Neuronal stem cell (in vitro differentiated cells): ENCODE results near the gene TOP3B.
A peak's percentile ranks its signal among the peaks of the same experiment; 100 is the strongest.

Experiments
- DNase-seq: peaks from one replicate; pipeline ENCODE4 v3.0.0-alpha.2; 2013; ENCODE audit warnings: low spot score
- H2AFZ ChIP-seq: one replicate; pipeline ENCODE4 v1.6.1; 2013; ENCODE audit warnings: mild to moderate bottlenecking, low read length, inconsistent platforms
- H2AK5ac ChIP-seq: 2 replicates; pipeline ENCODE4 v1.6.1; 2013; ENCODE audit warnings: low read depth, mild to moderate bottlenecking, inconsistent platforms, low read length, moderate library complexity, mixed read lengths
- H2BK120ac ChIP-seq: 2 replicates; pipeline ENCODE4 v1.6.1; 2013; ENCODE audit warnings: low read depth, mild to moderate bottlenecking, inconsistent platforms, low read length, moderate library complexity, mixed read lengths
- H2BK12ac ChIP-seq: one replicate; pipeline ENCODE4 v1.6.1; 2013; ENCODE audit warnings: low read length, inconsistent platforms
- H2BK15ac ChIP-seq: 2 replicates; pipeline ENCODE4 v1.6.1; 2013; ENCODE audit warnings: mild to moderate bottlenecking, low read length, inconsistent platforms, mixed read lengths
- H2BK5ac ChIP-seq: one replicate; pipeline ENCODE4 v1.6.1; 2013; ENCODE audit warnings: inconsistent platforms, mild to moderate bottlenecking, low read length, moderate library complexity
- H3K14ac ChIP-seq: one replicate; pipeline ENCODE4 v1.6.1; 2013; ENCODE audit warnings: low read length, inconsistent platforms
- H3K18ac ChIP-seq: 2 replicates; pipeline ENCODE4 v1.6.1; 2013; ENCODE audit warnings: low read length, inconsistent platforms
- H3K23ac ChIP-seq: 2 replicates; pipeline ENCODE4 v1.6.1; 2013; ENCODE audit warnings: low read depth, mild to moderate bottlenecking, mixed read lengths, low read length, inconsistent platforms; ENCODE audit not compliant: poor library complexity
- H3K27ac ChIP-seq: replicated peaks from 3 replicates; pipeline ENCODE4 v1.5.1; 2013; ENCODE audit warnings: low read length, inconsistent platforms
- H3K27me3 ChIP-seq, 3 experiments: 2 replicates each; pipeline ENCODE4 v1.6.1; 2013; ENCODE audit warnings: low read length in 3 of 3, mild to moderate bottlenecking in 2 of 3, inconsistent platforms in 1 of 3, low read depth in 1 of 3, mixed read lengths in 1 of 3, moderate library complexity in 1 of 3; ENCODE audit not compliant: control insufficient read depth in 3 of 3, insufficient read depth in 3 of 3
- H3K36me3 ChIP-seq, 2 donors: replicated peaks in 1 of 2; 2 replicates each; pipeline ENCODE4 v1.6.1; 2013; ENCODE audit warnings: low read length in 2 of 2; ENCODE audit not compliant: control insufficient read depth in 2 of 2, insufficient read depth in 2 of 2
- H3K4ac ChIP-seq: 2 replicates; pipeline ENCODE4 v1.6.1; 2013; ENCODE audit warnings: inconsistent platforms, mild to moderate bottlenecking, low read length, moderate library complexity
- H3K4me1 ChIP-seq, 2 donors: 1 replicate in 1 of 2; 2 replicates in 1 of 2; pipeline ENCODE4 v1.6.1; 2013; ENCODE audit warnings: low read length in 2 of 2, low read depth in 1 of 2; ENCODE audit not compliant: control insufficient read depth in 2 of 2, insufficient read depth in 1 of 2
- H3K4me2 ChIP-seq: one replicate; pipeline ENCODE4 v1.6.1; 2013; ENCODE audit warnings: mild to moderate bottlenecking, low read length, inconsistent platforms; ENCODE audit not compliant: insufficient read depth, poor library complexity, severe bottlenecking
- H3K4me3 ChIP-seq, 2 donors: 2 replicates each; pipeline ENCODE4 v1.5.1; 2013; ENCODE audit warnings: low read length in 2 of 2, mild to moderate bottlenecking in 2 of 2, inconsistent platforms in 1 of 2, moderate library complexity in 1 of 2
- H3K79me1 ChIP-seq: one replicate; pipeline ENCODE4 v1.6.1; 2013; ENCODE audit warnings: low read depth, mild to moderate bottlenecking, inconsistent platforms, low read length, moderate library complexity
- H3K9ac ChIP-seq: one replicate; pipeline ENCODE4 v1.6.1; 2013; ENCODE audit warnings: mild to moderate bottlenecking, low read depth, low read length, inconsistent platforms; ENCODE audit not compliant: poor library complexity
- H3K9me3 ChIP-seq, 2 donors: replicated peaks in 1 of 2; 2 replicates each; pipeline versions ENCODE3 to v1.6.1; 2013; ENCODE audit warnings: low read length in 2 of 2, mild to moderate bottlenecking in 2 of 2, inconsistent platforms in 1 of 2, low read depth in 1 of 2, mixed read lengths in 1 of 2, moderate library complexity in 1 of 2; ENCODE audit not compliant: control insufficient read depth in 2 of 2, insufficient read depth in 1 of 2
- H4K8ac ChIP-seq: one replicate; pipeline ENCODE4 v1.6.1; 2013; ENCODE audit warnings: low read depth, mild to moderate bottlenecking, inconsistent platforms, low read length, moderate library complexity
- H4K91ac ChIP-seq: one replicate; pipeline ENCODE4 v1.6.1; 2013; ENCODE audit warnings: low read length, low read depth, mild to moderate bottlenecking, inconsistent platforms; ENCODE audit not compliant: poor library complexity
- WGBS, 2 donors: extraction: QIAGEN DNeasy Blood & Tissue Kit; methylation state at CpG; one replicate each; pipeline ENCODE4 v1.1.7; 2013; ENCODE audit warnings: missing lambda C conversion rate in 2 of 2, mixed read lengths in 1 of 2; ENCODE audit not compliant: insufficient read length in 2 of 2, insufficient replicate concordance in 1 of 2; ENCODE audit errors: extremely low coverage in 2 of 2; 5-methylcytosine and 5-hydroxymethylcytosine counted together

Gene TOP3B

DNA sequence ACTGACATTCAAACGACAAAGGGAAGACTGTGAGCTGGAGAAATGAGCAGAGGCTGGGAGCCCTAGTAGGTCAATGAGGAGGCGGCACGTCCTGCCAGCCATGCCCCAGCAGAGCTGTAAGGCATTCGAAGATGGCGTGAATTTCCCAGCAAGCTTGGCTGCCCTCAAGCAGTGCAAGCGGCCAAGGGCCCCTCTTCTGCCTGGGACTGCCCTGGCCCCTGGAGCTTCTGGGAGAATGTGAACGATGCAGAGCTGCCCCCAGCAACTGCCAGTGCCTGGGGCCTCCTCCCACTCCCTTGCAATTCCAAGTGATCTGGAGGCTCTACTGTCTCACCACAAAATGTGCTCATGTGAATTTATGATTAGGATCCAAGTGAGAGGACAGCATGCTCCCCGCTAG is 34.2 kb downstream of the TOP3B start:
- H3K27me3 ChIP-seq: peaks cover 0 to 4% (median 0%) of the 10 kb centered on the region in 3 experiments
- no peak overlapping the region for H2AK5ac ChIP-seq
- H3K27ac ChIP-seq: no peak overlapping the region
- no peak overlapping the region for H3K23ac ChIP-seq
- H2AFZ ChIP-seq: no peak overlapping the region
- H3K9me3 ChIP-seq: peaks cover 0 to 4% of the 10 kb centered on the region in 2 donors
- H2BK5ac ChIP-seq: no peak overlapping the region
- no peak overlapping the region for H3K18ac ChIP-seq
- H3K79me1 ChIP-seq: no peaks in the 10 kb centered on the region
- H2BK12ac ChIP-seq: no peak overlapping the region
- H3K9ac ChIP-seq: no peak overlapping the region
- H3K4me1 ChIP-seq: peaks cover 10 to 12% of the 10 kb centered on the region in 2 donors
- no peak overlapping the region for H2BK15ac ChIP-seq
- no peak overlapping the region for H3K4me2 ChIP-seq
- H3K36me3 ChIP-seq: peaks cover 15 to 23% of the 10 kb centered on the region in 2 donors
- H3K14ac ChIP-seq: no peak overlapping the region
- no peak for DNase-seq
- H2BK120ac ChIP-seq: no peak overlapping the region
- no peak overlapping the region for H4K8ac ChIP-seq
- WGBS, 2 donors: no CpG with 5 or more reads among the region's 8 CpGs
- H3K4me3 ChIP-seq: no peak overlapping the region
- H4K91ac ChIP-seq: no peak overlapping the region
- no peak overlapping the region for H3K4ac ChIP-seq

DNA sequence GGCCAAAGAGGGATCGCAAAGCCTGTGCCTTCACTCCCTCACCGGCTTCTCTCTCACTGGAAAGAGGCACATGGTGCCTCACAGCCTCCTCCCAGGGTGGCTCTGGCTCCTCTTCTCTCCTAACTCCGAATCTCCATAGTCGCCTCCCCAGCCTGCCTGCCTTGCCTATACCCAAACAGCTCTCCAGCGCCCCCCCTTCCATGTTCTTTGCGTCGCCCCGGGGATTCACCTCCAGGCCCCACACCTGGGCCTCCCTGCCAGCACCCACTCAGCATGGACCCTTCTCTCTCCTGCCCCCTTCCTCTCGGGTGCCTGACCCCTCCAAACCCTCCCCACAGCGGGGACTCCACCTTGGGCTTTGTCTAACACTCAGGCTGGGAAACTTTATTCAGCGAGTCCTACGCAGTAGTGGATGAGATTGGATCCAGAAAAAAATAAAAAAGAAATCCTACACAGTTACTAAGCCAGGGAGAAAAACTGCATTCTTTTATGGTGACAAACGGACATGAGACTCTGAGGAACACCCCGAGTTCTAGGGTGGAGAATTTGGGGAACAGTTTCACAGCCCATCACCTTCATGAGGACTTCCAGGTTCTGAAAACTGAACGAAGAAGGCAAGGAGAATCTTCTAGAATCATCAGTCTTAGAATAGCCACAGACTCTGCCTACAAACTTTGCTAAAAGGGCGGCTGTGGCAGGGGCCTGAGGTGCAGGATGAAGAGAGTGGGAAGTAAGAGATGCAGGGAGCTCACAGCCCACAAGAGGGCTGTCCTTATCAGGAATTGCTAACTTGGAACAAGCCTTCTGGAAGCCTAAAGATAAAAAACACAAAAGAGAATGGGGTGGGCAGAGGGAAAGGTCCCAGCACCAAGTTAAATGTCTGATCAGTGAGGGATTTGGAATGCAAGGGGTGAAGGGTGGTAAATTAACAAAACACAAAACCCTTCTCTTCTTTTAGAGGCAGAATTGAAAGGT is 35.3 kb downstream of the TOP3B start:
- Histone ChIP-seq H3K14ac (no peak overlapping the region), H2BK12ac (no peak overlapping the region), H3K27ac (no peak overlapping the region), H3K23ac (peak overlapping the region; percentile 87), H2AK5ac (peak overlapping the region; percentile 22), H3K4me3 (no peak overlapping the region), H3K9me3 (no peaks in the 10 kb centered on the region), H3K4ac (no peak overlapping the region), H3K79me1 (no peaks in the 10 kb centered on the region), H3K4me1 (peaks cover 10% of the 10 kb centered on the region in 2 donors), H2BK120ac (no peak overlapping the region), H4K8ac (no peak overlapping the region), H4K91ac (no peak overlapping the region), H2BK5ac (no peak overlapping the region), H2BK15ac (no peak overlapping the region), H3K4me2 (no peak overlapping the region), H3K18ac (no peak overlapping the region), H2AFZ (no peak overlapping the region), H3K9ac (peak overlapping the region; percentile 25), H3K27me3 (no peaks in the 10 kb centered on the region), H3K36me3 (peaks cover 16 to 32% of the 10 kb centered on the region in 2 donors)
- peak; percentile 29 for DNase-seq
- no CpG with 5 or more reads among the region's 16 CpGs for whole genome bisulfite sequencing, 2 donors

DNA sequence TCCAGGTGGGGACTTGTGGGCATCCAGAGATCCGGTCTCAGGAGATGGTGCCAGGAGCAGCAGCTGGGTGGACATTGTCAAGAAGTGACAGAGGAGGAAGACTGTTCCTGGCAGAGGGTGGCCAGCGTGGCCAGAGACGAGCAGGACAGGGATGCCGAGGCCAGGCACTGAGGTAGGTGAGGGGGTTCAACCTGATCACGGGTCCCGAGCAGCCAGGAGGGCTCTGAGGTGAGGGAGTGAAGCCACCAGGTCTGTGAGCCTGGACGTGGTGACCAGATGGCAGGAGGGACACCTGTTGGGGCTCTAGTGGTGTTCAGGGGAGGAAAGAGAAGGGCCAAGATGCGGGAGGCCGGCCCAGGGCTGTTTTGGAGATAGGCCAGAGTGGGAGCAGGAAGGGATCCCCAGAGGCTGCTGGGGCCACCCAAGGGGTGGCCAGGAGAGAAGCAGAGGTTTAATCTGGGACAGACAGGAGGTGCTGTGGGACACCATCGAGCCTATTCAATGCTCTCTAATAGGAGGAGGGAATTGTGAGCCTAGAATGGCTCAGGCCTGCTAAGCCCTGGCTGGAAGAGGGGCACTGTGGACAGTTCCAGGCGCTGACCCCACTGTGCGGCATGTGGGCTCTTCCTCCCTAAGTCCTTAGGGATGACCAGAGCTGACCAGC is 36.2 kb downstream of the TOP3B start:
- Histone ChIP-seq H3K36me3 (peaks cover 16 to 33% of the 10 kb centered on the region in 2 donors), H4K8ac (no peak overlapping the region), H3K9ac (peak overlapping the region; percentile 25), H3K4me3 (no peak overlapping the region), H3K4me2 (no peak overlapping the region), H3K23ac (peak overlapping the region; percentile 87), H2BK12ac (no peak overlapping the region), H3K9me3 (no peaks in the 10 kb centered on the region), H2BK5ac (no peak overlapping the region), H3K79me1 (no peaks in the 10 kb centered on the region), H3K4ac (no peak overlapping the region), H2AK5ac (peak overlapping the region; percentile 22), H3K14ac (no peak overlapping the region), H3K27me3 (no peaks in the 10 kb centered on the region), H2BK15ac (no peak overlapping the region), H2AFZ (no peak overlapping the region), H2BK120ac (no peak overlapping the region), H3K27ac (no peak overlapping the region), H4K91ac (no peak overlapping the region), H3K18ac (no peak overlapping the region), H3K4me1 (peaks cover 5 to 7% of the 10 kb centered on the region in 2 donors)
- WGBS, 2 donors: no CpG with 5 or more reads among the region's 12 CpGs
- DNase-seq: no peak
